HepG2 (cell line): Measurements from ENCODE around the gene ENDOU. TPM values are rescaled to one million over a fixed set of nuclear protein-coding genes. Genes with fewer than 3 reads are reported as not detected.

Experiments
- AHDC1 ChIP-seq: sonication (generic); formaldehyde crosslinking; IDR thresholded peaks from 2 replicates; pipeline ENCODE4 v1.5.1; 2020; ENCODE audit warnings: mild to moderate bottlenecking, missing genetic modification reagents, borderline replicate concordance
- ATF6 ChIP-seq: sonication (generic); formaldehyde crosslinking; conservative IDR thresholded peaks from 2 replicates; pipeline ENCODE4 v1.4.0; 2020; ENCODE audit warnings: missing genetic modification reagents
- ELF1 ChIP-seq: sonication (generic); formaldehyde crosslinking; IDR thresholded peaks from 2 replicates; pipeline ENCODE4 v1.4.0; 2020; ENCODE audit warnings: missing genetic modification reagents
- GFI1 ChIP-seq: sonication (generic); formaldehyde crosslinking; IDR thresholded peaks from 2 replicates; pipeline ENCODE4 v1.5.0; 2020; ENCODE audit warnings: missing genetic modification reagents, mild to moderate bottlenecking, borderline replicate concordance
- JUN ChIP-seq: sonication (generic); formaldehyde crosslinking; IDR thresholded peaks from 2 replicates; pipeline ENCODE4 v1.4.0; 2020; ENCODE audit warnings: mild to moderate bottlenecking, missing genetic modification reagents
- MXD1 ChIP-seq: sonication (generic); formaldehyde crosslinking; IDR thresholded peaks from 2 replicates; pipeline ENCODE4 v1.4.0; 2020; ENCODE audit warnings: mild to moderate bottlenecking, missing genetic modification reagents
- NCOA5 ChIP-seq: sonication (generic); formaldehyde crosslinking; IDR thresholded peaks from 2 replicates; pipeline ENCODE4 v1.4.0; 2020; ENCODE audit warnings: missing genetic modification reagents
- PBX2 ChIP-seq: IDR thresholded peaks from 2 replicates; pipeline ENCODE4 v1.6.1; 2016; ENCODE audit warnings: control low read depth
- RNF2 ChIP-seq: fragments of 450-650 bp; conservative IDR thresholded peaks from 2 replicates; pipeline ENCODE4 v1.6.1; 2016; ENCODE audit warnings: low read depth
- TOE1 ChIP-seq: sonication (generic); formaldehyde crosslinking; IDR thresholded peaks from 2 replicates; pipeline ENCODE4 v1.4.0; 2020; ENCODE audit warnings: mild to moderate bottlenecking, missing genetic modification reagents
- ZBTB38 ChIP-seq: sonication (generic); formaldehyde crosslinking; IDR thresholded peaks from 2 replicates; pipeline ENCODE4 v1.5.1; 2020; ENCODE audit warnings: mild to moderate bottlenecking, missing genetic modification reagents
- ZBTB43 ChIP-seq: sonication (generic); formaldehyde crosslinking; conservative IDR thresholded peaks from 2 replicates; pipeline ENCODE4 v1.4.0; 2020; ENCODE audit warnings: missing genetic modification reagents
- ZNF205 ChIP-seq: IDR thresholded peaks from 2 replicates; pipeline ENCODE4 v1.6.1; 2018; ENCODE audit warnings: missing biosample characterization, missing genetic modification reagents
- ZNF503 ChIP-seq: sonication (generic); formaldehyde crosslinking; IDR thresholded peaks from 2 replicates; pipeline ENCODE4 v1.4.0; 2020; ENCODE audit warnings: missing genetic modification reagents
- ZNF83 ChIP-seq: sonication (generic); formaldehyde crosslinking; IDR thresholded peaks from 2 replicates; pipeline ENCODE4 v1.4.0; 2020; ENCODE audit warnings: missing genetic modification reagents, mild to moderate bottlenecking, borderline replicate concordance
- ZNF878 ChIP-seq: sonication (generic); formaldehyde crosslinking; IDR thresholded peaks from 2 replicates; pipeline ENCODE4 v1.8.1; 2023; ENCODE audit warnings: mild to moderate bottlenecking, missing genetic modification reagents, moderate library complexity
- polyA plus RNA-seq, 8 experiments: library from polyadenylated mRNA; depleted of rRNA in 3 of 8; stranded (reverse) in 7 of 8; unstranded in 1 of 8; fragments of >200 nt; fragmentation: Illumina TruSeq in 4 of 8; extraction: Trizol in 4 of 8; gene quantifications; 2 replicates each; pipeline versions ENCODE4 v1.2.1 to v1.2.3, GENCODE V29; 2011 to 2016; ENCODE audit warnings: low read depth in 4 of 8, missing spikeins in 1 of 8, mixed read lengths in 1 of 8; ENCODE audit not compliant: insufficient read depth in 1 of 8
- total RNA-seq, 5 experiments: library from RNA; depleted of rRNA; stranded (reverse); fragments of >200 nt; fragmentation: Illumina TruSeq; extraction: Trizol; gene quantifications; 2 replicates each; pipeline ENCODE4 v1.2.3, GENCODE V29; 2016; ENCODE audit warnings: low read depth in 1 of 5

The ENDOU gene
- total and polyA plus RNA-seq, 2 of the 13 experiments (the other 11 are each of a cell fraction or from before 2014, with no cell fraction given): not detected

- TF ChIP-seq ZBTB43 (CRISPR knock-in tag) (0 out of 2 replicates have a peak, but pooled peaks have one; percentile 25), ZNF503 (CRISPR knock-in tag) (no peak), MXD1 (peak; percentile 79; the same call in 1 of the 2 replicates), RNF2 (no peak), ZNF878 (CRISPR knock-in tag) (no peak), ELF1 (CRISPR knock-in tag) (peak; percentile 67), TOE1 (CRISPR knock-in tag) (no peak), ZNF83 (CRISPR knock-in tag) (no peak), JUN (CRISPR knock-in tag) (peak; percentile 63; the same call in 1 of the 2 replicates), ZNF205 (CRISPR knock-in tag) (no peak), PBX2 (CRISPR knock-in tag) (no peak), ATF6 (CRISPR knock-in tag) (0 out of 2 replicates have a peak, but pooled peaks have one; percentile 55), NCOA5 (CRISPR knock-in tag) (no peak), GFI1 (CRISPR knock-in tag) (peak; percentile 22; the same call in 1 of the 2 replicates), ZBTB38 (CRISPR knock-in tag) (peak; percentile 59), AHDC1 (CRISPR knock-in tag) (peak; percentile 40; the same call in 1 of the 2 replicates)
Observed at GRCh38 chr12:47705566-47706425, 19.5 kb downstream of the ENDOU start, which contains the start of gene RPAP3 (continued).
